ENCODE data around the gene GTF2A1L. TPM values are rescaled to one million over a fixed set of nuclear protein-coding genes. Genes with fewer than 3 reads are reported as not detected.

The GTF2A1L gene
- total and polyA plus RNA-seq, 2 donors from 2014 or later = 0.76 to 2.7 TPM

- FAIRE-seq (no peak), DNase-seq (no peak)
- Histone ChIP-seq H3K4me3 (ENCODE audit: low read length in 3 of 3) (no peak overlapping the region), H3K27ac (ENCODE audit: low read depth in 2 of 2, low read length in 2 of 2) (no peak overlapping the region), H3K27me3 (ENCODE audit: control insufficient read depth, insufficient read depth, low read length) (no peaks in the 10 kb centered on the region), H3K9ac (ENCODE audit: low read length in 3 of 3) (no peak overlapping the region), H3K4me1 (ENCODE audit: control insufficient read depth in 2 of 3, insufficient read depth in 2 of 3, low read depth in 1 of 3, low read length in 3 of 3) (peaks cover 0 to 3% (median 0%) of the 10 kb centered on the region in 3 donors), H3K9me3 (ENCODE audit: control insufficient read depth in 2 of 3, insufficient read depth in 1 of 3, low read length in 3 of 3) (no peaks in the 10 kb centered on the region), H3K36me3 (ENCODE audit: control insufficient read depth in 2 of 3, insufficient read depth in 3 of 3, low read length in 3 of 3) (no peaks in the 10 kb centered on the region)
- intact Hi-C loops (cut with DNase I) = no loop called here
- TF ChIP-seq, protein P1, sequence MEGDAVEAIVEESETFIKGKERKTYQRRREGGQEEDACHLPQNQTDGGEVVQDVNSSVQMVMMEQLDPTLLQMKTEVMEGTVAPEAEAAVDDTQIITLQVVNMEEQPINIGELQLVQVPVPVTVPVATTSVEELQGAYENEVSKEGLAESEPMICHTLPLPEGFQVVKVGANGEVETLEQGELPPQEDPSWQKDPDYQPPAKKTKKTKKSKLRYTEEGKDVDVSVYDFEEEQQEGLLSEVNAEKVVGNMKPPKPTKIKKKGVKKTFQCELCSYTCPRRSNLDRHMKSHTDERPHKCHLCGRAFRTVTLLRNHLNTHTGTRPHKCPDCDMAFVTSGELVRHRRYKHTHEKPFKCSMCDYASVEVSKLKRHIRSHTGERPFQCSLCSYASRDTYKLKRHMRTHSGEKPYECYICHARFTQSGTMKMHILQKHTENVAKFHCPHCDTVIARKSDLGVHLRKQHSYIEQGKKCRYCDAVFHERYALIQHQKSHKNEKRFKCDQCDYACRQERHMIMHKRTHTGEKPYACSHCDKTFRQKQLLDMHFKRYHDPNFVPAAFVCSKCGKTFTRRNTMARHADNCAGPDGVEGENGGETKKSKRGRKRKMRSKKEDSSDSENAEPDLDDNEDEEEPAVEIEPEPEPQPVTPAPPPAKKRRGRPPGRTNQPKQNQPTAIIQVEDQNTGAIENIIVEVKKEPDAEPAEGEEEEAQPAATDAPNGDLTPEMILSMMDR (IDR thresholded peaks at IDR 0.05; ENCODE audit: borderline replicate concordance, extremely low read depth, insufficient read depth) = no peak
Observed at GRCh38 chr2:48587961-48588360, 29.7 kb upstream of the GTF2A1L start.

GRCh38 chr2:48588745-48589144, 28.9 kb upstream of the GTF2A1L start:
- intact Hi-C loops (cut with DNase I) = no loop called here
- Histone ChIP-seq H3K4me1 (ENCODE audit: control insufficient read depth in 2 of 3, insufficient read depth in 2 of 3, low read depth in 1 of 3, low read length in 3 of 3) (peaks cover 0 to 3% (median 0%) of the 10 kb centered on the region in 3 donors), H3K27ac (ENCODE audit: low read depth in 2 of 2, low read length in 2 of 2) (no peak overlapping the region), H3K4me3 (ENCODE audit: low read length in 3 of 3) (no peak overlapping the region), H3K9me3 (ENCODE audit: control insufficient read depth in 2 of 3, insufficient read depth in 1 of 3, low read length in 3 of 3) (no peaks in the 10 kb centered on the region), H3K27me3 (ENCODE audit: control insufficient read depth, insufficient read depth, low read length) (no peaks in the 10 kb centered on the region), H3K9ac (ENCODE audit: low read length in 3 of 3) (no peak overlapping the region), H3K36me3 (ENCODE audit: control insufficient read depth in 2 of 3, insufficient read depth in 3 of 3, low read length in 3 of 3) (no peaks in the 10 kb centered on the region)
- TF ChIP-seq, protein P1 (IDR thresholded peaks at IDR 0.05; ENCODE audit: borderline replicate concordance, extremely low read depth, insufficient read depth) = no peak
- FAIRE-seq (no peak), DNase-seq (no peak)

- Histone ChIP-seq H3K9ac (ENCODE audit: low read length in 3 of 3) (no peak overlapping the region), H3K9me3 (ENCODE audit: control insufficient read depth in 2 of 3, insufficient read depth in 1 of 3, low read length in 3 of 3) (no peaks in the 10 kb centered on the region), H3K27ac (ENCODE audit: low read depth in 2 of 2, low read length in 2 of 2) (no peak overlapping the region), H3K4me3 (ENCODE audit: low read length in 3 of 3) (no peak overlapping the region), H3K4me1 (ENCODE audit: control insufficient read depth in 2 of 3, insufficient read depth in 2 of 3, low read depth in 1 of 3, low read length in 3 of 3) (peaks cover 0 to 3% (median 0%) of the 10 kb centered on the region in 3 donors), H3K27me3 (ENCODE audit: control insufficient read depth, insufficient read depth, low read length) (no peaks in the 10 kb centered on the region), H3K36me3 (ENCODE audit: control insufficient read depth in 2 of 3, insufficient read depth in 3 of 3, low read length in 3 of 3) (peaks cover 0 to 2% (median 0%) of the 10 kb centered on the region in 3 donors)
- intact Hi-C loops (cut with DNase I) = no loop called here
- FAIRE-seq = peak; percentile 35
- TF ChIP-seq, protein P1 (IDR thresholded peaks at IDR 0.05; ENCODE audit: borderline replicate concordance, extremely low read depth, insufficient read depth) = peak; percentile 82
- peak in 3 of 5 donors; percentile 50 to 73 (median 55) for DNase-seq
Observed at GRCh38 chr2:48589170-48589767, 28.4 kb upstream of the GTF2A1L start.
